ENCODE measurements around the gene BICRAL.

DNA sequence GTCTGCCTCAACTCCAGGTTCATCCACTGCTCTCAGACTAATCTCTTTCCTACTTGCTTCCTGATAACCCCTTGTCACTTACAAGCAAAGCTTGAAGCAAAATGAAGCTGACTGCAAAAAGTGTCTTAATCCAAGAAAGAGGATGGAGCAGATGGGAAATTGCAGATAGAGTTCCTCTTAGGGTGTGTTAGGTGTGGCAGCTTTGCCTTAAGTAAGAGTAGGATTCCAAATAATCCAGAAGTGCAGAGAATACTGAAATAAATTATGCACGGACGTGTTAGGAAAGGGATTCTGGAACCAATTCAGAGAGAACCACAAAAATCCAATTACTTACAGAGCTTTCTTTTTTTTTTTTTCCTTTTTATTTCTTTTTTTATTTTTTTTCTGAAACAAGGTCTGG, 91.5 kb downstream of the BICRAL start:
- no peak for TF ChIP-seq EGR1 (IDR thresholded peaks at IDR 0.05)
- TF ChIP-seq TEAD4 (IDR thresholded peaks at IDR 0.05): no peak
- no peak for TF ChIP-seq ZBTB7A (IDR thresholded peaks at IDR 0.05; ENCODE audit: low read depth)
- TF ChIP-seq, protein P1, sequence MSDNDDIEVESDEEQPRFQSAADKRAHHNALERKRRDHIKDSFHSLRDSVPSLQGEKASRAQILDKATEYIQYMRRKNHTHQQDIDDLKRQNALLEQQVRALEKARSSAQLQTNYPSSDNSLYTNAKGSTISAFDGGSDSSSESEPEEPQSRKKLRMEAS (IDR thresholded peaks at IDR 0.05): no peak
- no peak for TF ChIP-seq TAF1 (IDR thresholded peaks at IDR 0.05; ENCODE audit: low read depth)
- TF ChIP-seq CEBPB (IDR thresholded peaks at IDR 0.05): no peak
- no peak for TF ChIP-seq RAD21 (IDR thresholded peaks at IDR 0.05; ENCODE audit: low read depth)
- no peak for TF ChIP-seq YY1 (IDR thresholded peaks at IDR 0.05; ENCODE audit: low read depth)
- no peak for TF ChIP-seq NFIC (IDR thresholded peaks at IDR 0.05)
- TF ChIP-seq EP300 (IDR thresholded peaks at IDR 0.05; ENCODE audit: borderline replicate concordance): no peak
- TF ChIP-seq TCF12 (IDR thresholded peaks at IDR 0.05; ENCODE audit: low read depth): no peak
- TF ChIP-seq, protein P2, sequence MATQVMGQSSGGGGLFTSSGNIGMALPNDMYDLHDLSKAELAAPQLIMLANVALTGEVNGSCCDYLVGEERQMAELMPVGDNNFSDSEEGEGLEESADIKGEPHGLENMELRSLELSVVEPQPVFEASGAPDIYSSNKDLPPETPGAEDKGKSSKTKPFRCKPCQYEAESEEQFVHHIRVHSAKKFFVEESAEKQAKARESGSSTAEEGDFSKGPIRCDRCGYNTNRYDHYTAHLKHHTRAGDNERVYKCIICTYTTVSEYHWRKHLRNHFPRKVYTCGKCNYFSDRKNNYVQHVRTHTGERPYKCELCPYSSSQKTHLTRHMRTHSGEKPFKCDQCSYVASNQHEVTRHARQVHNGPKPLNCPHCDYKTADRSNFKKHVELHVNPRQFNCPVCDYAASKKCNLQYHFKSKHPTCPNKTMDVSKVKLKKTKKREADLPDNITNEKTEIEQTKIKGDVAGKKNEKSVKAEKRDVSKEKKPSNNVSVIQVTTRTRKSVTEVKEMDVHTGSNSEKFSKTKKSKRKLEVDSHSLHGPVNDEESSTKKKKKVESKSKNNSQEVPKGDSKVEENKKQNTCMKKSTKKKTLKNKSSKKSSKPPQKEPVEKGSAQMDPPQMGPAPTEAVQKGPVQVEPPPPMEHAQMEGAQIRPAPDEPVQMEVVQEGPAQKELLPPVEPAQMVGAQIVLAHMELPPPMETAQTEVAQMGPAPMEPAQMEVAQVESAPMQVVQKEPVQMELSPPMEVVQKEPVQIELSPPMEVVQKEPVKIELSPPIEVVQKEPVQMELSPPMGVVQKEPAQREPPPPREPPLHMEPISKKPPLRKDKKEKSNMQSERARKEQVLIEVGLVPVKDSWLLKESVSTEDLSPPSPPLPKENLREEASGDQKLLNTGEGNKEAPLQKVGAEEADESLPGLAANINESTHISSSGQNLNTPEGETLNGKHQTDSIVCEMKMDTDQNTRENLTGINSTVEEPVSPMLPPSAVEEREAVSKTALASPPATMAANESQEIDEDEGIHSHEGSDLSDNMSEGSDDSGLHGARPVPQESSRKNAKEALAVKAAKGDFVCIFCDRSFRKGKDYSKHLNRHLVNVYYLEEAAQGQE (IDR thresholded peaks at IDR 0.05; ENCODE audit: low read depth): no peak
